Natural killer cell (primary cell): Measurements from ENCODE around the gene TBC1D17. TPM values are rescaled to one million over a fixed set of nuclear protein-coding genes. Genes with fewer than 3 reads are reported as not detected.

ENCODE experiments used
- ATAC-seq, 3 donors: fragments of 150-1000 bp in 2 of 3; fragments of 200-7000 bp in 1 of 3; cut with Tn5 transposase; 1 replicate in 1 of 3; 2 replicates in 2 of 3; pipeline ENCODE4 v1.10.0; 2021; ENCODE audit warnings: mild to moderate bottlenecking in 2 of 3, moderate library complexity in 2 of 3
- DNase-seq, 2 donors: peaks; one replicate each; pipeline versions ENCODE4 v3.0.0 to v3.0.0-alpha.2; 2013 to 2021; ENCODE audit warnings: mixed read lengths in 1 of 2
- H3K27ac ChIP-seq: one replicate; pipeline ENCODE4 v1.5.1; 2013; ENCODE audit warnings: mild to moderate bottlenecking, low read length
- H3K27me3 ChIP-seq: one replicate; pipeline ENCODE4 v1.6.1; 2013; ENCODE audit warnings: low read length; ENCODE audit not compliant: control insufficient read depth, insufficient read depth
- H3K36me3 ChIP-seq: one replicate; pipeline ENCODE4 v1.6.1; 2013; ENCODE audit warnings: low read length; ENCODE audit not compliant: control insufficient read depth, insufficient read depth
- H3K4me1 ChIP-seq: one replicate; pipeline ENCODE4 v1.6.1; 2013; ENCODE audit warnings: low read length; ENCODE audit not compliant: control insufficient read depth, insufficient read depth
- H3K4me3 ChIP-seq: one replicate; pipeline ENCODE4 v1.5.1; 2013; ENCODE audit warnings: low read length
- H3K9me3 ChIP-seq: one replicate; pipeline ENCODE4 v1.6.1; 2013; ENCODE audit warnings: low read length; ENCODE audit not compliant: control insufficient read depth, insufficient read depth
- H3K27ac Mint-ChIP-seq, 2 donors: one replicate each; pipeline ENCODE4 v1.8.0; 2022; ENCODE audit warnings: mild to moderate bottlenecking in 2 of 2, mixed read lengths in 2 of 2, moderate library complexity in 1 of 2
- H3K27me3 Mint-ChIP-seq, 2 donors: one replicate each; pipeline ENCODE4 v1.8.0; 2022; ENCODE audit warnings: low read depth in 2 of 2, mixed read lengths in 2 of 2
- H3K36me3 Mint-ChIP-seq: one replicate; pipeline ENCODE4 v1.8.0; 2022; ENCODE audit warnings: mixed read lengths
- H3K4me1 Mint-ChIP-seq, 2 donors: one replicate each; pipeline ENCODE4 v1.8.0; 2022; ENCODE audit warnings: mixed read lengths in 2 of 2
- H3K4me3 Mint-ChIP-seq: one replicate; pipeline ENCODE4 v1.8.0; 2022; ENCODE audit warnings: mild to moderate bottlenecking, moderate library complexity, mixed read lengths
- H3K9me3 Mint-ChIP-seq, 2 donors: one replicate each; pipeline ENCODE4 v1.8.0; 2022; ENCODE audit warnings: mixed read lengths in 2 of 2
- CTCF ChIP-seq: fragments of 200-600 bp; IDR thresholded peaks from one replicate; pipeline ENCODE4 v1.8.0; 2022; ENCODE audit warnings: antibody characterized with exemption
- WGBS: methylation state at CpG from one replicate; pipeline ENCODE4 v1.1.7; 2013; ENCODE audit warnings: missing lambda C conversion rate; ENCODE audit not compliant: insufficient coverage; 5-methylcytosine and 5-hydroxymethylcytosine counted together
- intact Hi-C: fragments of 100-400 bp; cut with micrococcal nuclease; formaldehyde crosslinking; loops from one replicate; pipeline ENCODE4 v1.14.2; 2022
- total RNA-seq, 4 donors: library from RNA; stranded (reverse); fragments of 120-200 nt in 1 of 4; gene quantifications; one replicate each; pipeline versions ENCODE4 v1.2.3 to v1.2.4, GENCODE V29; 2013 to 2022

TBC1D17 gene
- total RNA-seq, 3 donors from 2014 or later (not counting 1 experiment from before 2014, with no cell fraction given) = 45.8 to 59.7 (median 54.4) TPM

GRCh38 chr19:49830766-49831165, 46.7 kb upstream of the TBC1D17 start:
- no peaks in the 10 kb centered on the region for H3K27me3 Mint-ChIP-seq
- H3K36me3 Mint-ChIP-seq = no peaks in the 10 kb centered on the region

DNA sequence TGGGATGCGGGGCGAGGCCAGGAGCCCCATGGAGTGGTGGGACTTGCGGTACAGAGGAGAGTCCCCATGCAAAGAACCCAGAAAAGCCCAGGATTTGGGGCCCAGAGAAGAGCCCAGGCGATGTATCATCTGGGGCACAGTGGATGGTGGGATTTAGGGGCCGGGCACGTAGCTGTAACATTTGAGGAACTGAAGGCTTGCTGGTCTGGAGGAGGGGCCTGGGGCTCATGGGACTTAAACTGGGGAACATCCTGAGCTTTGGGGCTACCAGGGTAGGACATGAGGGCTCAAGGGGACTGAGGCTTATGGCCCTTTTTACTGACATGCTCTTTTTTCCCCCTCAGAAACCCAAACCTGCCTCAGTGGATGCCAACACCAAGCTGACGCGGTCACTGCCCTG, 45.9 kb upstream of the TBC1D17 start:
- no peaks in the 10 kb centered on the region for H3K27me3 Mint-ChIP-seq
- no peaks in the 10 kb centered on the region for H3K9me3 Mint-ChIP-seq
- no peak overlapping the region for H3K4me3 Mint-ChIP-seq
- ATAC-seq (no peak), DNase-seq (no peak)
- H3K27me3 ChIP-seq = no peaks in the 10 kb centered on the region
- no peaks in the 10 kb centered on the region for H3K9me3 ChIP-seq
- no peak overlapping the region for H3K4me3 ChIP-seq
- no peaks in the 10 kb centered on the region for H3K4me1 ChIP-seq
- no peak for TF ChIP-seq CTCF
- H3K27ac ChIP-seq = no peak overlapping the region
- H3K27ac Mint-ChIP-seq = no peak overlapping the region
- H3K4me1 Mint-ChIP-seq = peaks cover 6% of the 10 kb centered on the region in 2 donors
- intact Hi-C loops = no loop called here
- H3K36me3 Mint-ChIP-seq = no peaks in the 10 kb centered on the region
- 94% methylated on average over 8 of the region's 8 CpGs for WGBS
- H3K36me3 ChIP-seq = peaks cover 52% of the 10 kb centered on the region

More at GRCh38 chr19:49830766-49831165, 46.7 kb upstream of the TBC1D17 start:
- Histone ChIP-seq H3K27ac (no peak overlapping the region), H3K36me3 (peaks cover 46% of the 10 kb centered on the region), H3K4me3 (no peak overlapping the region), H3K27me3 (no peaks in the 10 kb centered on the region), H3K9me3 (no peaks in the 10 kb centered on the region), H3K4me1 (no peaks in the 10 kb centered on the region)
- 87% methylated on average over 12 of the region's 12 CpGs for WGBS
- H3K4me3 Mint-ChIP-seq = no peak overlapping the region
- no peaks in the 10 kb centered on the region for H3K9me3 Mint-ChIP-seq
- DNase-seq (no peak), ATAC-seq (no peak)
- intact Hi-C loops = no loop called here
- no peak overlapping the region for H3K27ac Mint-ChIP-seq
- no peak for TF ChIP-seq CTCF
- peaks cover 8 to 11% of the 10 kb centered on the region in 2 donors for H3K4me1 Mint-ChIP-seq

DNA sequence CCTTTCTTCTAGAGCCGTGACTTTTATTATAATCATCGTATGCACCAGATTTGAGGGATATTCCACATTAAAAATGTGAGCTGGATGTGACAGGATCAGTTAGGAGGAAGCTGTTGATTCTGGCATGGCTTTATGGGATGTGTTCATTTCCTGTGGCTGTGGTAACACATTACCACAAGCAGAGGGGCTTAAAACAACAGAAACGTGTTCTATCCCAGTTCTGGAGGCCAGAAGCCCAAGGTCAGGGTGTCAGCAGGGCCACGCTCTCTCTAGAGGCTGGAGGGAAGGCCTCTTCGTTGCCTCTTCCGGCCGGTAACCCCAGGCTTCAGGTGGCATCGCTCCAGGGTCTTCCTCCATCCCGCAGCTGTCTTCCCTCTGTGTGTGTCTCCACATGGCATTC, 44.9 kb upstream of the TBC1D17 start:
- no peak for TF ChIP-seq CTCF
- Mint-ChIP-seq H3K4me1 (peaks cover 5 to 10% of the 10 kb centered on the region in 2 donors), H3K9me3 (no peaks in the 10 kb centered on the region), H3K4me3 (no peak overlapping the region), H3K27ac (no peak overlapping the region), H3K27me3 (no peaks in the 10 kb centered on the region), H3K36me3 (no peaks in the 10 kb centered on the region)
- WGBS = 57% methylated on average over 9 of the region's 9 CpGs
- no peak overlapping the region for H3K27ac ChIP-seq
- H3K27me3 ChIP-seq = no peaks in the 10 kb centered on the region
- H3K9me3 ChIP-seq = no peaks in the 10 kb centered on the region
- DNase-seq (no peak), ATAC-seq (no peak)
- H3K4me3 ChIP-seq = no peak overlapping the region
- no peaks in the 10 kb centered on the region for H3K4me1 ChIP-seq
- intact Hi-C loops = no loop called here
- H3K36me3 ChIP-seq = peaks cover 57% of the 10 kb centered on the region

DNA sequence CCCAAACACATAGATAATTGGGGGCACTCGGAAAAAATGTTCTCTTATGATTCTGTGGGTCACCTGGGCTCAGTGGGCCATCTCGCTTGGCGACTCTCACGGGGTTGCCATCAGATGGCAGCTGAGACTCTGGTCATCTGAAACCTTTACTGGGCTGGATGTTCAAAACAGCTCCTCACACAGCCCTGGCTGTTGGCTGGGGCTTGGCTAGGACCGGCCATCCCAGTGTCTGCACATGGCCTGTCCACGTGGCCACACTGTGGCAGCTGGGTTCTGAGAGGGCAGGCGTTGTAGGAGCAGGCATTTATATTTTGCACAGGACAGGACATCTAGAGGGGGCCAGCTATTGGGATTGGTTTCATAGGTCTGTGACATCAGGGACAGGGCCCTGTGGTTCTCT, 43.9 kb upstream of the TBC1D17 start:
- no peak for TF ChIP-seq CTCF
- H3K4me1 ChIP-seq = no peaks in the 10 kb centered on the region
- H3K27me3 Mint-ChIP-seq = no peaks in the 10 kb centered on the region
- no peak overlapping the region for H3K27ac Mint-ChIP-seq
- H3K36me3 ChIP-seq = peaks cover 63% of the 10 kb centered on the region
- H3K9me3 Mint-ChIP-seq = no peaks in the 10 kb centered on the region
- DNase-seq (no peak), ATAC-seq (no peak)
- no peaks in the 10 kb centered on the region for H3K9me3 ChIP-seq
- 97% methylated on average over 7 of the region's 7 CpGs for WGBS
- H3K4me1 Mint-ChIP-seq = peaks cover 10 to 21% of the 10 kb centered on the region in 2 donors
- no peak overlapping the region for H3K27ac ChIP-seq
- intact Hi-C loops = no loop called here
- no peak overlapping the region for H3K4me3 ChIP-seq
- no peaks in the 10 kb centered on the region for H3K27me3 ChIP-seq
- H3K36me3 Mint-ChIP-seq = no peaks in the 10 kb centered on the region
- no peak overlapping the region for H3K4me3 Mint-ChIP-seq
